Astrocyte (in vitro differentiated cells and primary cell): ENCODE data around the gene KCNQ1. TPM values are rescaled to one million over a fixed set of nuclear protein-coding genes. Genes with fewer than 3 reads are reported as not detected.

Experiments used
- DNase-seq: peaks from one replicate; pipeline ENCODE4 v3.0.0-alpha.2; 2010; ENCODE audit warnings: low read depth
- FAIRE-seq: peaks from 2 replicates; lab custom pipeline; 2011; peaks lifted over from hg19 to GRCh38; lab: Jason Lieb, UNC
- H2AFZ ChIP-seq: 2 replicates; pipeline ENCODE4 v1.6.0; 2012; ENCODE audit warnings: low read depth, low read length, inconsistent platforms
- H3K27ac ChIP-seq: 2 replicates; pipeline ENCODE4 v1.5.1; 2011; ENCODE audit warnings: low read depth, low read length, inconsistent platforms
- H3K27me3 ChIP-seq: 2 replicates; pipeline ENCODE4 v1.6.0; 2011; ENCODE audit warnings: low read length, inconsistent platforms; ENCODE audit not compliant: insufficient read depth
- H3K36me3 ChIP-seq: 2 replicates; pipeline ENCODE4 v1.5.1; 2011; ENCODE audit warnings: low read length, inconsistent platforms; ENCODE audit not compliant: insufficient read depth
- H3K4me1 ChIP-seq: 2 replicates; pipeline ENCODE4 v1.5.1; 2011; ENCODE audit warnings: low read length, inconsistent platforms; ENCODE audit not compliant: insufficient read depth
- H3K4me2 ChIP-seq: 2 replicates; pipeline ENCODE4 v1.6.0; 2012; ENCODE audit warnings: low read length, inconsistent platforms
- H3K4me3 ChIP-seq: 2 replicates; pipeline ENCODE4 v1.5.1; 2011; ENCODE audit warnings: low read depth, mild to moderate bottlenecking, low read length, inconsistent platforms; ENCODE audit not compliant: insufficient read depth
- H3K79me2 ChIP-seq: 2 replicates; pipeline ENCODE4 v1.6.0; 2012; ENCODE audit warnings: mild to moderate bottlenecking, low read length, inconsistent platforms; ENCODE audit not compliant: insufficient read depth
- H3K9ac ChIP-seq: 2 replicates; pipeline ENCODE4 v1.6.0; 2012; ENCODE audit warnings: mild to moderate bottlenecking, low read length, inconsistent platforms
- H3K9me3 ChIP-seq: 2 replicates; pipeline ENCODE4 v1.5.1; 2012; ENCODE audit warnings: low read depth, mild to moderate bottlenecking, low read length, inconsistent platforms; ENCODE audit not compliant: insufficient read depth
- H4K20me1 ChIP-seq: 2 replicates; pipeline ENCODE4 v1.6.0; 2012; ENCODE audit warnings: low read length, inconsistent platforms; ENCODE audit not compliant: insufficient read depth
- H3K27ac Mint-ChIP-seq: one replicate; pipeline ENCODE4 v1.8.0; 2021; ENCODE audit warnings: mild to moderate bottlenecking, mixed read lengths; ENCODE audit not compliant: unreplicated experiment
- H3K27me3 Mint-ChIP-seq: one replicate; pipeline ENCODE4 v1.8.0; 2021; ENCODE audit warnings: low read depth, mixed read lengths; ENCODE audit not compliant: unreplicated experiment
- H3K36me3 Mint-ChIP-seq: one replicate; pipeline ENCODE4 v1.8.0; 2021; ENCODE audit warnings: low read depth, mixed read lengths; ENCODE audit not compliant: unreplicated experiment
- H3K4me1 Mint-ChIP-seq: one replicate; pipeline ENCODE4 v1.8.0; 2021; ENCODE audit warnings: low read depth, mixed read lengths; ENCODE audit not compliant: unreplicated experiment
- H3K4me3 Mint-ChIP-seq: one replicate; pipeline ENCODE4 v1.8.0; 2021; ENCODE audit warnings: mild to moderate bottlenecking, moderate library complexity, mixed read lengths; ENCODE audit not compliant: unreplicated experiment
- H3K9me3 Mint-ChIP-seq: one replicate; pipeline ENCODE4 v1.8.0; 2021; ENCODE audit warnings: mild to moderate bottlenecking, mixed read lengths; ENCODE audit not compliant: unreplicated experiment
- EZH2 ChIP-seq: IDR thresholded peaks from 2 replicates; pipeline ENCODE4 v1.6.1; 2012; ENCODE audit warnings: mild to moderate bottlenecking, low read length, inconsistent platforms; ENCODE audit not compliant: insufficient read depth
- total RNA-seq: library from RNA; stranded (reverse); gene quantifications from 2 replicates; pipeline ENCODE4 v1.2.1, GENCODE V29; 2021
- TF ChIP-seq, protein P1 (sequence below): IDR thresholded peaks from 2 replicates; pipeline ENCODE4 v1.5.1; 2011; ENCODE audit warnings: low read depth, mild to moderate bottlenecking, inconsistent platforms, low read length, moderate library complexity; ENCODE audit not compliant: insufficient read depth

Gene KCNQ1
- total RNA-seq, 1 donor from 2014 or later: not detected

- no peak for TF ChIP-seq EZH2
- TF ChIP-seq, protein P1, sequence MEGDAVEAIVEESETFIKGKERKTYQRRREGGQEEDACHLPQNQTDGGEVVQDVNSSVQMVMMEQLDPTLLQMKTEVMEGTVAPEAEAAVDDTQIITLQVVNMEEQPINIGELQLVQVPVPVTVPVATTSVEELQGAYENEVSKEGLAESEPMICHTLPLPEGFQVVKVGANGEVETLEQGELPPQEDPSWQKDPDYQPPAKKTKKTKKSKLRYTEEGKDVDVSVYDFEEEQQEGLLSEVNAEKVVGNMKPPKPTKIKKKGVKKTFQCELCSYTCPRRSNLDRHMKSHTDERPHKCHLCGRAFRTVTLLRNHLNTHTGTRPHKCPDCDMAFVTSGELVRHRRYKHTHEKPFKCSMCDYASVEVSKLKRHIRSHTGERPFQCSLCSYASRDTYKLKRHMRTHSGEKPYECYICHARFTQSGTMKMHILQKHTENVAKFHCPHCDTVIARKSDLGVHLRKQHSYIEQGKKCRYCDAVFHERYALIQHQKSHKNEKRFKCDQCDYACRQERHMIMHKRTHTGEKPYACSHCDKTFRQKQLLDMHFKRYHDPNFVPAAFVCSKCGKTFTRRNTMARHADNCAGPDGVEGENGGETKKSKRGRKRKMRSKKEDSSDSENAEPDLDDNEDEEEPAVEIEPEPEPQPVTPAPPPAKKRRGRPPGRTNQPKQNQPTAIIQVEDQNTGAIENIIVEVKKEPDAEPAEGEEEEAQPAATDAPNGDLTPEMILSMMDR: no peak
- no peak overlapping the region for H3K27ac Mint-ChIP-seq
- H3K27me3 ChIP-seq: peaks cover 4% of the 10 kb centered on the region
- peaks cover 3% of the 10 kb centered on the region for H3K4me1 ChIP-seq
- H3K9me3 Mint-ChIP-seq: peaks cover 20% of the 10 kb centered on the region
- no peaks in the 10 kb centered on the region for H3K9me3 ChIP-seq
- H3K9ac ChIP-seq: no peak overlapping the region
- FAIRE-seq (no peak), DNase-seq (no peak)
- H3K4me2 ChIP-seq: no peak overlapping the region
- no peak overlapping the region for H3K4me3 Mint-ChIP-seq
- peaks cover 4% of the 10 kb centered on the region for H3K4me1 Mint-ChIP-seq
- H3K27ac ChIP-seq: no peak overlapping the region
- no peaks in the 10 kb centered on the region for H3K36me3 ChIP-seq
- peaks cover 19% of the 10 kb centered on the region for H3K79me2 ChIP-seq
- peaks cover 6% of the 10 kb centered on the region for H3K36me3 Mint-ChIP-seq
- peaks cover 48% of the 10 kb centered on the region for H3K27me3 Mint-ChIP-seq
- H3K4me3 ChIP-seq: no peak overlapping the region
- H4K20me1 ChIP-seq: peaks cover 14% of the 10 kb centered on the region
- no peak overlapping the region for H2AFZ ChIP-seq
Measured at GRCh38 chr11:2702771-2703362, 258.1 kb downstream of the KCNQ1 start.

- Histone ChIP-seq H3K27ac (no peak overlapping the region), H4K20me1 (peaks cover 7% of the 10 kb centered on the region), H3K9ac (no peak overlapping the region), H3K4me3 (no peak overlapping the region), H2AFZ (no peak overlapping the region), H3K79me2 (peaks cover 12% of the 10 kb centered on the region), H3K9me3 (no peaks in the 10 kb centered on the region), H3K36me3 (no peaks in the 10 kb centered on the region), H3K4me2 (no peak overlapping the region), H3K4me1 (peaks cover 3% of the 10 kb centered on the region), H3K27me3 (peaks cover 4% of the 10 kb centered on the region)
- peaks cover 20% of the 10 kb centered on the region for H3K9me3 Mint-ChIP-seq
- DNase-seq: no peak
- no peak for FAIRE-seq
- peaks cover 4% of the 10 kb centered on the region for H3K4me1 Mint-ChIP-seq
- peaks cover 6% of the 10 kb centered on the region for H3K36me3 Mint-ChIP-seq
- no peak overlapping the region for H3K27ac Mint-ChIP-seq
- peaks cover 55% of the 10 kb centered on the region for H3K27me3 Mint-ChIP-seq
- TF ChIP-seq, protein P1: no peak
- no peak for TF ChIP-seq EZH2
- no peak overlapping the region for H3K4me3 Mint-ChIP-seq
Measured at GRCh38 chr11:2703363-2704141, 258.7 kb downstream of the KCNQ1 start.

- no peak for DNase-seq
- Mint-ChIP-seq H3K27me3 (peaks cover 56% of the 10 kb centered on the region), H3K36me3 (peaks cover 4% of the 10 kb centered on the region), H3K4me1 (peaks cover 4% of the 10 kb centered on the region), H3K27ac (no peak overlapping the region), H3K9me3 (peaks cover 17% of the 10 kb centered on the region), H3K4me3 (no peak overlapping the region)
- peaks cover 4% of the 10 kb centered on the region for H3K27me3 ChIP-seq
- no peaks in the 10 kb centered on the region for H3K36me3 ChIP-seq
- FAIRE-seq: no peak
- no peaks in the 10 kb centered on the region for H3K9me3 ChIP-seq
- H3K9ac ChIP-seq: no peak overlapping the region
- H3K4me3 ChIP-seq: no peak overlapping the region
- no peak for TF ChIP-seq EZH2
- no peak overlapping the region for H3K27ac ChIP-seq
- H2AFZ ChIP-seq: no peak overlapping the region
- H3K4me2 ChIP-seq: no peak overlapping the region
- no peaks in the 10 kb centered on the region for H4K20me1 ChIP-seq
- H3K79me2 ChIP-seq: peaks cover 4% of the 10 kb centered on the region
- peaks cover 3% of the 10 kb centered on the region for H3K4me1 ChIP-seq
Measured at GRCh38 chr11:2704356-2704755, 259.5 kb downstream of the KCNQ1 start.
